ENCODE measurements around the gene RBM26. TPM values are rescaled to one million over a fixed set of nuclear protein-coding genes. Genes with fewer than 3 reads are reported as not detected.

Gene RBM26
- total RNA-seq, 2 donors from 2014 or later, result 28.1 to 28.3 TPM

- intact Hi-C loops (cut with DNase I), result no loop called here
- Histone ChIP-seq H3K27ac (no peak overlapping the region), H3K27me3 (no peaks in the 10 kb centered on the region), H3K9me3 (no peaks in the 10 kb centered on the region), H3K4me3 (no peak overlapping the region), H3K9ac (ENCODE audit: low read depth in 2 of 2, low read length in 2 of 2) (no peak overlapping the region), H3K36me3 (no peaks in the 10 kb centered on the region), H3K4me1 (no peaks in the 10 kb centered on the region)
- no peak for TF ChIP-seq CTCF (IDR thresholded peaks at IDR 0.05)
- DNase-seq, result no peak
Measured at GRCh38 chr13:79295906-79296706, 109.9 kb downstream of the RBM26 start.

GRCh38 chr13:79290595-79291244, 115.3 kb downstream of the RBM26 start:
- Histone ChIP-seq H3K9ac (ENCODE audit: low read depth in 2 of 2, low read length in 2 of 2) (no peak overlapping the region), H3K27me3 (no peaks in the 10 kb centered on the region), H3K4me3 (no peak overlapping the region), H3K9me3 (no peaks in the 10 kb centered on the region), H3K36me3 (no peaks in the 10 kb centered on the region), H3K27ac (no peak overlapping the region), H3K4me1 (no peaks in the 10 kb centered on the region)
- DNase-seq, result no peak
- TF ChIP-seq CTCF (IDR thresholded peaks at IDR 0.05), result no peak
- intact Hi-C loops (cut with DNase I), result no loop called here

- no peak overlapping the region for H3K27ac ChIP-seq
- H3K9ac ChIP-seq (ENCODE audit: low read depth in 2 of 2, low read length in 2 of 2), result no peak overlapping the region
- H3K36me3 ChIP-seq, result no peaks in the 10 kb centered on the region
- no peaks in the 10 kb centered on the region for H3K27me3 ChIP-seq
- intact Hi-C loops (cut with DNase I), result no loop called here
- H3K9me3 ChIP-seq, result no peaks in the 10 kb centered on the region
- H3K4me1 ChIP-seq, result no peaks in the 10 kb centered on the region
- TF ChIP-seq CTCF (IDR thresholded peaks at IDR 0.05), result no peak
- DNase-seq, result no peak
- no peak overlapping the region for H3K4me3 ChIP-seq
Measured at GRCh38 chr13:79289571-79289970, 116.5 kb downstream of the RBM26 start.

- Histone ChIP-seq H3K27me3 (no peaks in the 10 kb centered on the region), H3K9me3 (no peaks in the 10 kb centered on the region), H3K4me1 (no peaks in the 10 kb centered on the region), H3K4me3 (no peak overlapping the region), H3K27ac (no peak overlapping the region), H3K9ac (ENCODE audit: low read depth in 2 of 2, low read length in 2 of 2) (no peak overlapping the region), H3K36me3 (no peaks in the 10 kb centered on the region)
- DNase-seq, result no peak
- intact Hi-C loops (cut with DNase I), result no loop called here
- no peak for TF ChIP-seq CTCF (IDR thresholded peaks at IDR 0.05)
Measured at GRCh38 chr13:79287939-79288795, 117.9 kb downstream of the RBM26 start.

- no peak overlapping the region for H3K4me3 ChIP-seq
- DNase-seq, result no peak
- no peaks in the 10 kb centered on the region for H3K27me3 ChIP-seq
- no peak overlapping the region for H3K27ac ChIP-seq
- H3K4me1 ChIP-seq, result no peaks in the 10 kb centered on the region
- no peaks in the 10 kb centered on the region for H3K36me3 ChIP-seq
- no peaks in the 10 kb centered on the region for H3K9me3 ChIP-seq
- no peak for TF ChIP-seq CTCF (IDR thresholded peaks at IDR 0.05)
- intact Hi-C loops (cut with DNase I), result no loop called here
- no peak overlapping the region for H3K9ac ChIP-seq (ENCODE audit: low read depth in 2 of 2, low read length in 2 of 2)
Measured at GRCh38 chr13:79285159-79285558, 120.9 kb downstream of the RBM26 start.
